Suprapubic skin (tissue), 4 donors: ENCODE measurements around the gene DCDC2. TPM values are rescaled to one million over a fixed set of nuclear protein-coding genes. Genes with fewer than 3 reads are reported as not detected.

Source experiments
- DNase-seq, 2 donors: peaks; one replicate each; pipeline ENCODE4 v3.0.0-alpha.2; 2019; ENCODE audit warnings: low spot score in 2 of 2
- H3K27ac ChIP-seq: fragments of 200-600 bp; sonication (generic); one replicate; pipeline ENCODE4 v1.5.1; 2019
- H3K27me3 ChIP-seq: fragments of 200-600 bp; sonication (generic); one replicate; pipeline ENCODE4 v1.5.1; 2019
- H3K36me3 ChIP-seq: fragments of 200-600 bp; sonication (generic); one replicate; pipeline ENCODE4 v1.5.1; 2019
- H3K4me1 ChIP-seq: fragments of 200-600 bp; sonication (generic); one replicate; pipeline ENCODE4 v1.5.1; 2019
- H3K4me3 ChIP-seq: fragments of 200-600 bp; sonication (generic); one replicate; pipeline ENCODE4 v1.5.1; 2019; ENCODE audit warnings: mild to moderate bottlenecking
- H3K9me3 ChIP-seq: fragments of 200-600 bp; sonication (generic); one replicate; pipeline ENCODE4 v1.5.1; 2019
- EP300 ChIP-seq: sonication (generic); formaldehyde crosslinking; IDR thresholded peaks from one replicate; pipeline ENCODE4 v1.6.1; 2017; ENCODE audit warnings: antibody characterized with exemption
- POLR2A ChIP-seq, 2 donors: fragments of 450-650 bp; IDR thresholded peaks; one replicate each; pipeline ENCODE4 v1.6.1; 2017; ENCODE audit warnings: antibody characterized with exemption in 2 of 2, mild to moderate bottlenecking in 2 of 2, moderate library complexity in 2 of 2
- POLR2AphosphoS5 ChIP-seq, 3 donors: sonication (generic); formaldehyde crosslinking; IDR thresholded peaks; one replicate each; pipeline ENCODE4 v1.6.1; 2017; ENCODE audit warnings: antibody characterized with exemption in 3 of 3
- WGBS: methylation state at CpG from one replicate; pipeline ENCODE4 v1.1.5; 2018; 5-methylcytosine and 5-hydroxymethylcytosine counted together
- total RNA-seq, 4 donors: library from RNA; depleted of rRNA; stranded (reverse); fragments of >200 nt; gene quantifications; one replicate each; pipeline ENCODE4 v1.1.0, GENCODE V29; 2016
- TF ChIP-seq, protein P1 (sequence below), 2 donors: fragments of 200-600 bp in 1 of 2; fragments of 450-650 bp in 1 of 2; sonication (generic) in 1 of 2; IDR thresholded peaks; one replicate each; pipeline ENCODE4 v1.5.1; 2016 to 2019; ENCODE audit warnings: antibody characterized with exemption in 2 of 2, mild to moderate bottlenecking in 1 of 2, moderate library complexity in 1 of 2

The DCDC2 gene
- total RNA-seq, 4 donors from 2014 or later, result 0.15 to 0.55 (median 0.16) TPM; not detected in 1

DNA sequence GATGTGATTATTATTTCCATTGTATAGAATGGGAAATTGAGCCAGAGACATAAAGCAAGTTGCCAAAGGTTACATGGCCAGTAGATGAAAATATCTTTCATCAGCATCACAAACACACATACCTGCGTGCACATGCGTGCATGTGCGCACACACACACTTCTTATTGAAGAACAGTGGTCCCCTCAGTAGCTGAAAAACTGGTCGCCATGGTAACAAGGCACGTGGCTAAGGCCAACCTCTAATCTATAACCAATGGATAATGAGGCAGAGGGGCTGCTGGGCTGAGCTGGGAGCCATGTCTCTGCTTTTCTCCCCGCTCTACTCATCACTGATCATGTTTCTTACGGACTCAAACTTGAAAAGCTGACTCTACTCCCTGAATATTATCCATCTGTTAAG is 171.5 kb downstream of the DCDC2 start:
- Histone ChIP-seq H3K4me1 (no peaks in the 10 kb centered on the region), H3K27me3 (no peaks in the 10 kb centered on the region), H3K9me3 (no peaks in the 10 kb centered on the region), H3K36me3 (no peaks in the 10 kb centered on the region), H3K27ac (no peak overlapping the region), H3K4me3 (no peak overlapping the region)
- DNase-seq, result no peak
- 82% methylated on average over 7 of the region's 7 CpGs for WGBS
- TF ChIP-seq POLR2AphosphoS5 (IDR thresholded peaks at IDR 0.05) (no peak), EP300 (no peak), POLR2A (IDR thresholded peaks at IDR 0.05) (no peak)
- TF ChIP-seq, protein P1, sequence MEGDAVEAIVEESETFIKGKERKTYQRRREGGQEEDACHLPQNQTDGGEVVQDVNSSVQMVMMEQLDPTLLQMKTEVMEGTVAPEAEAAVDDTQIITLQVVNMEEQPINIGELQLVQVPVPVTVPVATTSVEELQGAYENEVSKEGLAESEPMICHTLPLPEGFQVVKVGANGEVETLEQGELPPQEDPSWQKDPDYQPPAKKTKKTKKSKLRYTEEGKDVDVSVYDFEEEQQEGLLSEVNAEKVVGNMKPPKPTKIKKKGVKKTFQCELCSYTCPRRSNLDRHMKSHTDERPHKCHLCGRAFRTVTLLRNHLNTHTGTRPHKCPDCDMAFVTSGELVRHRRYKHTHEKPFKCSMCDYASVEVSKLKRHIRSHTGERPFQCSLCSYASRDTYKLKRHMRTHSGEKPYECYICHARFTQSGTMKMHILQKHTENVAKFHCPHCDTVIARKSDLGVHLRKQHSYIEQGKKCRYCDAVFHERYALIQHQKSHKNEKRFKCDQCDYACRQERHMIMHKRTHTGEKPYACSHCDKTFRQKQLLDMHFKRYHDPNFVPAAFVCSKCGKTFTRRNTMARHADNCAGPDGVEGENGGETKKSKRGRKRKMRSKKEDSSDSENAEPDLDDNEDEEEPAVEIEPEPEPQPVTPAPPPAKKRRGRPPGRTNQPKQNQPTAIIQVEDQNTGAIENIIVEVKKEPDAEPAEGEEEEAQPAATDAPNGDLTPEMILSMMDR (IDR thresholded peaks at IDR 0.05), result no peak

DNA sequence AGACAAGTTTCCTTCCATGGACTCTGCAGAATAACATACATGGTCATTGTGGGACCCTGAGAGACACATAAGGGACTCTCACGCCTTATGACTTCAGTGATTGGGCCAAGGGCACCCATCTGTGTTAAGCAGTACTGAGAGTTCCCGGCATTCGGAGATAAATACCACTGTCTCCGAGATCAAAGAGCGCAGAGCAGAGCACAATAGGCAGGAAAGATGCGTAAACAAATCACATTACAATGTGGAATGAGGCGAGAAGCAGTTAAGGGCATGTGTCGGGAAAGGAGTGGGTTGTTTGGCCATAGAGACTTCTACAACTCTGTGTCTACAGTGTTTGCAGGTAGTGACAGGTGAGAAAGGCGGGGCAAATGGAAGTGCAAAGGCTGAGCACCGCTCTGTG is 174.3 kb downstream of the DCDC2 start:
- no peak overlapping the region for H3K4me3 ChIP-seq
- DNase-seq, result no peak
- H3K4me1 ChIP-seq, result no peaks in the 10 kb centered on the region
- 76% methylated on average over 10 of the region's 10 CpGs for WGBS
- no peaks in the 10 kb centered on the region for H3K27me3 ChIP-seq
- H3K36me3 ChIP-seq, result no peaks in the 10 kb centered on the region
- TF ChIP-seq POLR2A (IDR thresholded peaks at IDR 0.05) (no peak), POLR2AphosphoS5 (IDR thresholded peaks at IDR 0.05) (no peak), EP300 (no peak)
- TF ChIP-seq, protein P1 (IDR thresholded peaks at IDR 0.05), result no peak
- no peaks in the 10 kb centered on the region for H3K9me3 ChIP-seq
- H3K27ac ChIP-seq, result no peak overlapping the region

DNA sequence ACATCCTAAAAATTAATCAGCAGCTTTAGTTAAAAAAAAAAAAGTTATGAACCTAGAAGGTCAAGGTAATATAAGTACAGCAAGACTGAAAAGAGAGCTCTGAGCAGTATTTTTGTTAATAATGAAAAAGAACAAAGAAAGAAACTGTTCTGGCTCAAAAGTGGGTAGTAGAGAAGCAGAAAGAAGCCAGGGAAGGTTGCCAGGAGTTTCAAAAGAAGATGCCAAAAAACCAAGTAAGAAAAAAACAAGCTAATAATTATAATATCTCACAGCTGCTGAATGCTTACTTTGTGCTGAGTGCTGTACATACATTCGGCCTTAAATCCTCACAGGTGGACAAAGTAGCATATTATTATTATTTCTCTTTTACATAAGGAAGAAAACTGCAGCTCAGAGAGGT is 200.0 kb downstream of the DCDC2 start:
- H3K27me3 ChIP-seq, result peaks cover 5% of the 10 kb centered on the region
- no peak for TF ChIP-seq EP300
- no peak for TF ChIP-seq POLR2A (IDR thresholded peaks at IDR 0.05)
- TF ChIP-seq POLR2AphosphoS5 (IDR thresholded peaks at IDR 0.05), result no peak
- TF ChIP-seq, protein P1 (IDR thresholded peaks at IDR 0.05), result no peak
- DNase-seq, result no peak
- H3K9me3 ChIP-seq, result no peaks in the 10 kb centered on the region
- H3K36me3 ChIP-seq, result no peaks in the 10 kb centered on the region
- no peaks in the 10 kb centered on the region for H3K4me1 ChIP-seq
- H3K4me3 ChIP-seq, result no peak overlapping the region
- WGBS, result 21% methylated on average over 1 of the region's 1 CpG
- H3K27ac ChIP-seq, result no peak overlapping the region

DNA sequence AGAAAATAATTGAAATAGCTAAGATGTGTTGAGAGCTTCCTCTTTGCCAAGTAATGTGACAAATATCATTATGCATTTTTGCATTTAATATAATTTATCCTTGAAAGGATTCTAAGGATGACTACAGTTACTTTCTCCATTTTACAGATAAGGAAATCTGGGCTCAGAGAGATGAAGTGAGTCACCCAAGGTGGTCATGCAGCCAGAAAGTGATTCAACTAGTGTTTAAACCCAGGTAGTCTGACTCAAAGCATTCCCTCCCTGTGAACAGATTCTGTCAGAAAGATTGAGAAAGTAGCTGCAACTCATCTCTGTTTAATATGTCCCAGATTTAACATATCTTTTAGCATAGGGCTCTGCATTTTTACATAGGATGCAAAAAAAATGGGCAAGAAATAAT is 203.7 kb downstream of the DCDC2 start:
- H3K27ac ChIP-seq, result no peak overlapping the region
- H3K36me3 ChIP-seq, result no peaks in the 10 kb centered on the region
- DNase-seq, result no peak
- no peaks in the 10 kb centered on the region for H3K9me3 ChIP-seq
- H3K4me3 ChIP-seq, result no peak overlapping the region
- H3K4me1 ChIP-seq, result no peaks in the 10 kb centered on the region
- TF ChIP-seq POLR2A (IDR thresholded peaks at IDR 0.05), result no peak
- no peak for TF ChIP-seq EP300
- peaks cover 5% of the 10 kb centered on the region for H3K27me3 ChIP-seq

DNA sequence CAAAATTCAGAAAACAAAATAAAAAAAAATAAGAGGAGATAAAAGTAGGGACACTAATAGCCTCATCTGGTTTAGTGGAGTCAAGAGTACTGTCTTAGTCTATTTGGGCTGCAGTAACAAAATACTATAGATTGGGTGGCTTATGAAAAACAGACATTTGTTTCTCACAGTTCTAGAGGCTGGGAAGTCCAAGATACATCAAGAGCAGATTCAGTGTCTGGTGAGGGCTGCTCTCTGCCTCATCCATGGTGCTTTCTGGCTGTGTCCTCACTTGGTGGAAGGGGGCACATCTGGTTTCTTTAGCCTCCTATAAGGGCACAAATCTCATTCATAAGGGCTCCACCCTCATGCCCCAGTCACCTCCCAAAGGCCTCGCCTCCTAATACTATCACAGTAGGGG is 205.8 kb downstream of the DCDC2 start:
- WGBS, result 74% methylated on average over 1 of the region's 1 CpG
- no peaks in the 10 kb centered on the region for H3K9me3 ChIP-seq
- no peak for DNase-seq
- TF ChIP-seq EP300 (no peak), POLR2A (IDR thresholded peaks at IDR 0.05) (no peak), POLR2AphosphoS5 (IDR thresholded peaks at IDR 0.05) (no peak)
- TF ChIP-seq, protein P1 (IDR thresholded peaks at IDR 0.05), result no peak
- peaks cover 5% of the 10 kb centered on the region for H3K27me3 ChIP-seq
- H3K4me3 ChIP-seq, result no peak overlapping the region
- no peak overlapping the region for H3K27ac ChIP-seq
- H3K36me3 ChIP-seq, result no peaks in the 10 kb centered on the region
- no peaks in the 10 kb centered on the region for H3K4me1 ChIP-seq

DNA sequence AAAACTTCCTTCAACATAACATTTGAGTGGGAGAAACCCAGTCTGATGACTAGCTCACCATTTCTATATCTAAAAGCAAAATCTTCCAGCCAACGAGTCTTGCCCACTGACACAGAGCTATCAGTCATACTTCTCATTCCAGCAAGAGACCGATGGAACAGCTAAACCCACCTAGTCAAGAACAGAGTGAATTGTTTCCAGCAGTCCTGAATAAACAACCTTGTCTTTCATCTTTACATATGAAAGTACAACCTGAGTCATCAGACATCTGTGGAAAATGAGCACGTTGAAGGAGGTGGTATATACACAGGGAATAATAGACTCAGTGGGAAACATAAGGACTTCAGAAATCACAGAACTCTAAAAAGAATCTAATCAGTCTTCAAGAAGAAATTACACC is 208.0 kb downstream of the DCDC2 start:
- H3K9me3 ChIP-seq, result no peaks in the 10 kb centered on the region
- H3K36me3 ChIP-seq, result no peaks in the 10 kb centered on the region
- no peak overlapping the region for H3K27ac ChIP-seq
- DNase-seq, result no peak
- 43% methylated on average over 3 of the region's 3 CpGs for WGBS
- TF ChIP-seq POLR2A (IDR thresholded peaks at IDR 0.05), result no peak
- TF ChIP-seq, protein P1 (IDR thresholded peaks at IDR 0.05), result no peak
- no peaks in the 10 kb centered on the region for H3K4me1 ChIP-seq
- no peaks in the 10 kb centered on the region for H3K27me3 ChIP-seq
- no peak overlapping the region for H3K4me3 ChIP-seq
